ENCODE data around the gene ADAM12.

ADAM12 gene

GRCh38 chr10:126387931-126388911 is at the start of gene ADAM12:
ADAM12 (minus strand) TSS chr10:126388477; CDS start chr10:126388145, 332 bp downstream.
- no peak for DNase-seq

- no peak for DNase-seq
These were observed 49.5 kb upstream of the ADAM12 start for GRCh38 chr10:126437635-126438406.

GRCh38 chr10:126434235-126434634 is 46.0 kb upstream of the ADAM12 start:
- DNase-seq = no peak

GRCh38 chr10:126433351-126433750 is 45.1 kb upstream of the ADAM12 start:
- DNase-seq = no peak

- no peak for DNase-seq
These were observed 44.2 kb upstream of the ADAM12 start for GRCh38 chr10:126432507-126432906.

GRCh38 chr10:126431816-126432215 is 43.5 kb upstream of the ADAM12 start:
- DNase-seq = no peak

- DNase-seq = no peak
These were observed 42.2 kb upstream of the ADAM12 start for GRCh38 chr10:126430512-126430911.

- no peak for DNase-seq
These were observed 41.0 kb upstream of the ADAM12 start for GRCh38 chr10:126429275-126429674.

- no peak for DNase-seq
These were observed 37.3 kb upstream of the ADAM12 start for GRCh38 chr10:126425489-126426065.

GRCh38 chr10:126425032-126425431 is 36.8 kb upstream of the ADAM12 start:
- no peak for DNase-seq

- no peak for DNase-seq
These were observed 35.6 kb upstream of the ADAM12 start for GRCh38 chr10:126423732-126424491.

- DNase-seq = no peak
These were observed 34.3 kb upstream of the ADAM12 start for GRCh38 chr10:126422567-126422966.

GRCh38 chr10:126421756-126422256 is 33.5 kb upstream of the ADAM12 start:
- DNase-seq = no peak

- no peak for DNase-seq
These were observed 32.5 kb upstream of the ADAM12 start for GRCh38 chr10:126420567-126421300.

- no peak for DNase-seq
These were observed 29.0 kb upstream of the ADAM12 start for GRCh38 chr10:126417220-126417825.

GRCh38 chr10:126409821-126410220 is 21.5 kb upstream of the ADAM12 start:
- no peak for DNase-seq

GRCh38 chr10:126408953-126409641 is 20.8 kb upstream of the ADAM12 start:
- no peak for DNase-seq

GRCh38 chr10:126407831-126408230 is 19.6 kb upstream of the ADAM12 start:
- no peak for DNase-seq

- DNase-seq = no peak
These were observed 17.0 kb upstream of the ADAM12 start for GRCh38 chr10:126405239-126405775.
